HG02870 (cell line): ENCODE measurements around the gene BLOC1S1.
A peak's percentile ranks its signal among the peaks of the same experiment; 100 is the strongest.

Experiments used
- ATAC-seq: cut with Tn5 transposase; IDR thresholded peaks from one replicate; pipeline ENCODE4 v1.9.1; 2021; ENCODE audit warnings: mild to moderate bottlenecking, moderate library complexity; ENCODE audit not compliant: unreplicated experiment

BLOC1S1 gene

DNA sequence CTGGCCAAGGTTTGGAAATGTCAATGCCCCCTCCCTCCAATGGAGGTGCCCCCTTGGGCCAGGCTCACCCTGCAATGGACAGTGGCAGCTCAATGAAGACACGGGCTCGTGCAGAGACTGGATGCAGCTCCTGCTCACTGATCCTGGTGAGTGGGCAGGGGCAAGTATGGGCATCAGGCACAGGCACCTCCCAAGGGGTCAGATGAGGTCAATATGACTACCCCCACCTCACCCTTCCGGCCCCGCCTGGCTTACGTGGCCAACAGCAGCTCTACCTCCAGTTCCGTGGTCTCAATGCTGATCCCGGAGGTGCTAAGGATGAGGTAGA lies 21.7 kb upstream of the BLOC1S1 start:
- ATAC-seq, result no peak

DNA sequence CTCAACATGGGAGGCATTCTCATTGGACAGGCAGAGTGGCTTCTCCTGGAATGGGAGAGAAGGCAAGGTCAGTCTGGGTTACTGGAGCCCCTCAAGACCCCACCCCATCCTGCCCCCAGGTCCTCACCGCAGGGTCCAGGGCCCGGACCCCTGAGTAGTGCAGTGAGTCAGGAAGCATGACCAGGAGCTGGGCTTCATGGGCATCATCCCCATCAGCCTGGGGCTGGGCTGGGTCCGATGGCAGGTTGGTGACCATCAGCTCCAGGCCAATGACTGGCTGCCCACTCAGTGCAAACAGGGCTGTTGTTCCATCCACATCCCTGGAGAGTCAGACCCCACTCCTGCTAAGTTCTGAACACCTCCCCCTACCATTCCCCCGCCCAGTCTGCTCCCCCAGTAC lies 21.2 kb upstream of the BLOC1S1 start:
- ATAC-seq, result no peak

DNA sequence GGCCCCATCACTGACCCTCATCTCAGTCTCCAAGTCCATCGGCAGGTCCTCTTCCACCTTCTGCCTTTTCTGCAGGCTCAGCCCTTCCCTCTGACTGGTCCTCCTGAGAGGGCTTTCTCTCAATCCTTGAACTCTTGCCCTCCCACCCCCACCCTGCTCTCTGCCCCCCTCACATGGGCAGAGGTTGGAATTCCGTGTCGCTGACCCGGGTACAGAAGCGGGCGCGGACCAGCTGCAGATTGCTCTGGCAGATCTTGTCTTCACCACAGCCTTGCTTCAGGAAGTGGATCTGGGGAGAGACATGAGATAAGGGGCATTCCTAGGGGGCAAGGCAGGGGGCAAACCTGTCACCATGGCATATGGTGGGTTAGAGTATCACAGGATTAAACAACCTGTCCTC lies 20.5 kb upstream of the BLOC1S1 start:
- no peak for ATAC-seq

DNA sequence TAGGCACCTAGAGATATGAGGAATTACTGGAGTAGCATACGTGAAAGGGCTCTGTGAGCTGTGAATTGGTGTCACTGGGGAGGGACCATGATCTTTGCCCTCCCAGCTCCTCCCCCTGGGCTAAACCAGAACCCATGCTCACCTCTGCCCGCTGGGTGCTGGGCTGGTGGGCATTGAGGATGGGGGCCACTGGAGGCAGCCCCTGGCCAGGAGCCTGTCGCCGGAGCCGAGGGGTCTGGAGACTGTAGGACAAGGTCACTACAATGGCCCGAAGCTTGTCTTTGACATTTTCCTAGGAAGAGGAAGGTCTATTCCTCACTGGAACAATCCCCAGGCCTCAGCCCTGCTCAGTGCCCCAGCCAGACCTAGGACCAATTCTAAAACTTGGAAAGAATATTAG lies 19.7 kb upstream of the BLOC1S1 start:
- ATAC-seq, result no peak

DNA sequence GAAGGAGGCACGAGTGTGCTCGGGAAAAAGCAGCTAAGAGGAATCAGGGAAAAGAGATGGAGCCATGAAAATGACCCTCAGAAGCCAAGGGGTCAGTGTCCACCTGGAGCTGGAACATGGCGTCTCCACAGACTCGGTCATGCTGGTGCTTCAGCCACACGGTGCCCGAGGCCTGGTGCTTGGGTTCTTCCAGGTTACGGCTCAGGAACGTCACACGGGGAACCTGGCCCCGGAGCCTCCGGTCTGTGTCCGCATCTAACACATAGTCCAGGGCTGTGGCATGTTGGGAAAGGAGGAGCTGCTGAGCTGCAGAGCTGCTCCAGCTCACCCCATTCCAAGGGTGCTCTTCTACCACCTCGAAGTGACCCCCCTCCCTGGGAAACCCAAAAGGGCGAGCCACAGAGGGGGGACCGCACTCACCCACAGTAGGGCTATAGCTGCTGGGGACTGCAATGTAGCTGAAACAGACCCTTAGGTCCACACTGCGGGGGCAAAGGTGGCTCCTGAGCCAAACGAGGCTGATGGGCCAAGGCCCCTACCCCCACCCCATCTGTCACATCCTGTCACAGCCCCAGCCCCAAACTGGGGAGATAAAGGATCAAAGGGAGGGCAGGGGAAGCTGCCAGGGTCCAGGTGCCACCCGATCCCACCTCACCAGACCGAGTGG lies 18.9 kb upstream of the BLOC1S1 start:
- no peak for ATAC-seq

DNA sequence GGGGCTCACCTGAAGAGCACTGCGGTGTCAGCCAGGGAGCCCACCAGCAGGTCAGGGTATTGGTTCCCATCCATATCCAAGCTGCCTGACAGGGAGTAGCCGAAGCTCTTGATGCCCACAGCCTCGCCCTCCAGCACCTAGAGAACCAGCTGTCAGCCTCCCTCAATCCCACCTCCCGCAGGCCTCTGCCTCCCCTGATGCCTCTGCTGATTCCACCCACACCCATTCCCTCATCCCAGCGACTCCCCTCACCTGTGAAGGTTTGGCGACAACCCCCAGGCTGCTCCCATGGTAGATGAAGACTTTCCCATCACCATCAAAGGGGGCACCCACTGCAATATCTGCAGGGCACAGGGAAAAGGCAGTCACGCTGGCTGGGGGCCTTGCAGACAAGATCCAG lies 18.2 kb upstream of the BLOC1S1 start:
- no peak for ATAC-seq

DNA sequence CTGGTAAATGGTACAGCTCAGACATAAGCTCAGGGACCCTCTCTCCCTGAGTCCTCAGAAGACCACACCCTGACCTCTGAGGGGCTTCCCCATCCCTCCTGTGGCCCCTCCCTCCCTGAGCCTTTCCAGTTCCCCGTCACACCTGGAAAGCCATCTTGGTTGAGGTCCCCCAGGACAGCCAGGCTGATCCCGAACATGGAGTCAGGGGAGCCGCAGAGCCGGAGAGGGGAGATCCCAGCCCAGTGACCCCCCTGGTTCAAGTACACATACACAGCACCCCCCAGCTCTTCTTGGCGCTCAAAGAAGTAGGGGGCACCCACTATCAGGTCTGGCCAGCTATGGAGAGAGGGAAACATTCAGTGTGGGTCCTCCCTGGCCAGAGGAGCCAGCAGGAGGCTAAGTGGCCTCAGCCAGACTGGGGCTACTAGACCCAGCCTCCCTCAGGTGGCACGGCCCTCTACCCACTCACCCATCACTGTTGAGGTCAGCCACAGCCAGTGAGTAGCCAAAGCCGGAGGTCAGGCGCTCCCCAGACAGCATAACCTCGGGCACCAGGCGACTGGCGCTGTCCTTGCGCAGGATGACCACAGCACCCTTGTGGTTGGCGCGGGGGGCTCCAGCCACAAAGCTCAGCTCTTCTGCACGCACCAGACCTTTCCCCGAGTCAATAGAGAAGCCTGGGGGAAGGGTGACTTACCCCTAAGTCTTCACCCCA lies 17.4 kb upstream of the BLOC1S1 start:
- ATAC-seq, result no peak

DNA sequence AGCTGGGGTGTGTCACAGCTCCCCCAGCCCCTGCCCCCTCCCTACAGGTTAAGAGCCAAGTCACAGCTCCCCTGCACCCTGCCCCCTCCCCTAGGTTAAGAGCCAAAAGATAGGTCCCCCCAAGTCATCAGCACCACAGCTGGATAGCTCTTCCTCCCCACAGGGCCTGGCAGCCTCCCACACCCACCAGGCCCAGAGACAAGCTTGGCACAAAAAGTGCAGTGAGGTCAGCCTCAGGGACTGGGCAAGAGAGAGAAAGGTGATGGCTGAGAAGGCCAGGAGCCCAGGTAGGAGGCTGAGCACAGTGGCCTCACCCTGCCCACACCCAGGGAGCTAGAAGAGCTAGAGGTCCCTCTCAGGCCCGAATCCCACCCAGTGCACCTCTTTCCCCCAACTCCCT lies 16.9 kb upstream of the BLOC1S1 start:
- ATAC-seq, result no peak

DNA sequence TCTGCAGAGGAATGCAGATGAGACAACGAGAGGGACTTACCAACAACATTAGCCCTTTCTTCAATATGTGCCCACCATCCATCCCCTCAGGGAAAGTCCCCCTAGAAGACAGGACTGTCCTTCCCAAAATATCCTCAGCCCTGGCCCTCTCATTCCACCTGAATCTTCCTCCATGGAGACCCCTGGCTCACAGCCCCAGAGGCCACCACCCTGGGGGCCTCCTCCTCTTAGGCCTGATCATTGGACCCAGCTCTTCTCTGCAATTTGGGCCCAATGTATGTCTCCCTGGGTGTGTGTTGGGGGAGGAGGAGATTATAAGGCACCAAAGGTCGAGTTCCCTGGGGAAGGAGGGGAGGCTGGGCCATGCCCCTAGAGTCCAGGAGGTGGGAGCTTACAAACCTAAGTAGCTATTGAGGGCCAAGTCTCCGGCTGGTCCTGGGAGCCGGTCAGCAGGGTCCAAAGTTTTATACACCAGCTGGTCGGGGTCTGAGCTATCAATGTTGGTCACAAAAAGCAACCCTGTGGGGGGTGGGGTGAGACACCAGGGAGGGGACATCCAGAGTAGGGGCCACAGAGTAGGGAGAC lies 16.3 kb upstream of the BLOC1S1 start:
- ATAC-seq, result no peak

DNA sequence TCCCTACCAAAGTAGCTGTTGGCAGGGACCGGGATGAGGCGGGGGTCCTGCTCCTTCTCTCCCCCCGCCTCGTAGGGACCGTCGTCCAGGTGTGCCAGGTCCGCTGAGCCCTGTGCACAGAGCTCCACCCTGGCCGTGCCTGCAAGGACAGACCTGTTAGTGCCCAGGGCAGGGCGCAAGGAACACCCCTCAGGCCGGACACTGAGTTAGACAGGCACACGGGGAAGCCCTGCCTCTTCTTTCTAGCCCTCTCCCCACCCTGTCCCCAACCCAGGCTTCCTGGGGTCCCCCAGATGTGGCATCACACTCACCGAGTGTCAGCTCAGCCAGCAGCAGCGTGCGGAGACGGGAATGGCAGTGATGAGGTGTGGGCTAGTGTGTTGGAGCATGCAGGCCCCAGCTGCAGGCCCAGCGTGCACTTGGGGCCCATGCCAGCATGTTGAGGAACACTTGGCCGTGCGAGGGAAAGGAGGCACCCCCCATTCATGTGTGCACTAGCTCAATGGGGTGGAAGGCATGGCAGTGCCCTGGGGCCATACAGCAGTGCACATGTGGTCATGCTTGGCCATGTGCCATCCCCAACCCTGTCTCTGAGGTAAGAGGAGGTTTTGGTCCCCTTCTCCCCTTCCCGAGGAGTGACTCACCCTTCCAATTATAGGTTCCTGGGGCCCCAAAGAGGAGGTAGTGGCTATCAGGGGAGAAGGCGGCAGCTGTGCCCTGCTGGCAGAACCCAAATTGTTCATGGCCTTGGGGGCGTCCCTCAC lies 15.4 kb upstream of the BLOC1S1 start:
- no peak for ATAC-seq

DNA sequence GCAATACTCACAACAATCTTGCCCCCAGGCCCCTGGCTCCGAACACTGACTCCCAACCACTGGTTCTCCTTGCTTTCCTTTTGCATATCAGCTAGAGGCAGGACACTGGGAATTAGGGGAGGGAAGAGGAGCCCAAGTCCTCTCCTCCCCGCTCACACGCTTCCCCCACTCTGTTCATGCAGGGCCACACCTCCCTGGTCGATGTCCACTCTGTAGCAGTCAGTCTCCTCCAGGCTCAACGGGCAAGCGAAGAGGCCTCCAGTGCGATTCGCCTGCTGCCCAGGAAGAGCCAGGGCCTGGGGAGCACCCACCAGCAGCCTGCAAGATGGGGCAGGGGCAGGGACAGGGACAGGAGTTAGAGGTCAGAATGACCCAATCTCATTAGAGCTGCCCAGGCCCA lies 13.0 kb upstream of the BLOC1S1 start:
- ATAC-seq, result no peak

DNA sequence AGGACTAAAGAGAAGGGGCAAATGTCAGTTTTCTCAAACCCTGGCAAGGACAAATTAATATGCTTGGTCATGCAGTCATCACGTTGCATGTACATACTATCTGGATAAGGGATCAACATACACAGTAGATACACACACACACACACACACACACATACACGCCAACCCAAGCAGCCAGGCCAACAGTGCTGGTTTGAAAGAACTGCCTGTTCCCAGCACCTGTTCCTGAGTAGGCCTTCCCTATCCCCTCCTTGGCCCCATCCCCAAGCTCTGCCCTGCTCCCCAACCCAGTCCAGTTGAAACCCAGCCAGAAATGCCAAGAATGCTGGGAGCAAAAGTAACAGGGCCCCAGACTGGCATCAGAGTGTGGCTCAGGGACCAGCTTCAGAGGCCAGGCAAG lies 12.6 kb upstream of the BLOC1S1 start:
- ATAC-seq, result no peak

DNA sequence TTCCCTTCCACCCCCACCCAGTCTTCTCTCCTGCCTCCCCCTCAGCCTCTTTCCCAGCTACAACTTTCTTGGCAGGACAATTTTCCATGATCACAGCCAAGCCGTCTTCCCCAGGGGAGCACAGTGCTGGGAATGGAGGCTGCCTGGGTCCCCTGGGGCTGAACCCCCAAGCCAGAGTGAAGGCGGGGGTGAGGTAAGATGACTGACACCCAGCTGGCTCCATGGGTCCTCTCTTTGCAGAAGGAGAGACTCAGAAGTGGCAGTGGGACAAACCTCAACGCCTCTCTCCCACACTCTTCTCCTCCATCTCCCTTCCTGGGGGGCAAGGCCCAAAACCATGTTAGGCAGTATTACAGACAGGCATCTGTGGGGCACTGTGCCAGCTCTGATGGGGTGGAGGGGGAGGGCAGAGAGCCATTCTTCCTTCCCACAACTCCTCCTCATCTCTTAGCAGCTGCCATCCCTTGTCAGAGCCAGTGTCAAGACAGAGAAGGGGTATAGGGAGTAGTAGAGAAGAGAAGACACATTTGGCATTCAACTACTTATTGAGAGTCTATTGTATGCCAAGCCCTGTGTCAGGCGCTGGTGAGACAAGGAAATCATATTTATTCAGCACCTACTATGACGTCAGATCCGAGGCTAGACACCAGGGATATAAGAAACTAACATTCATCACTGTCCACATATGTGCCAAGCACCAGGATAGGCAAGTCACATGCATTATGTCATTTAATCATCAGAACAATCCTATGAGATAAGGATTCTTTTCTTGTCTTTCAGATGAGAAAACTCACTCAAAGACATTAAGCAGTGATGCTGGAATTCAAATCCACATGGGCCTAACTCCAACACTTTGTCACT lies 11.7 kb upstream of the BLOC1S1 start:
- ATAC-seq, result no peak

DNA sequence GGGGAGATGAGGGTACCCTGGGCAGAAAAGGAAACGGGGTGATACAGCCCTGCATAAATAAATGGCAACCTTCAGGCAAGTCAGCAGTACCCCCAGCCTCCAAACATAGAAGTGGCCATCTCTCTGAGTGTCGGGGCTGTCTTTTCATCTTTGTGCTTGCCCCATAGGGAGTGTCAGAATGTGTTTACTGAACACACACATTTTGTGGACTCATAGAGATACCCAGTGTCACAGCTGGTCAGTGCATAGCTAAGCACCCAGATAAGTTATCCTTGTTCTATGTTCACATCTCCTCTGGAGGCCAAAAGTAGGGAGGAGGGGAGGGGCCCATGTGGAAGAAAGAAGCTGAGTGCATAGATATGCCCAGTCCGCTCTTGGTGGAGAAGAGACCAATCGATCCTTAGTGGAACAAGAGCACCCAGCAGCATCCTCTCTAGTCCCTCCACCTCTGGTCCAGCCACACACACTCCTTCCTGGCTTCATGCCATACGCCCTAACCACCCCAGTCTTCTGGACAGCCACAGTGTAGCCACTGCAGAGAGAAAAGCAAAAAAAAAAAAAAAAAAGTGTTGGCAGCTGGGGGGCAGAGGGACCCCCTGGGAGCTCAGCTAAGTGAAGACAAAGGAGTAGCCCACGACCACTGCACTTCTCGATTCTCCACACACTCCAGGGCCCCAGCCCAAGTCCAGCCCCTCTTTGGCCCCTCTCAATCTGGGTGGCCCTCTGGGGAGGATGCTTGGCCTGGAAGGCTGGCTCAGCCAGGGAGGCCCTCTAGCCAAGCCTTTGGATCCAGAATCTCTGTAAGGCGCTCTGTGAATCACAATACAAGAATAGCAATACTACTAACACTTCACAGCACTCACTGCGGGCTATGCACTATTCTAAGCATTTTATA lies 10.8 kb upstream of the BLOC1S1 start:
- ATAC-seq, result no peak

DNA sequence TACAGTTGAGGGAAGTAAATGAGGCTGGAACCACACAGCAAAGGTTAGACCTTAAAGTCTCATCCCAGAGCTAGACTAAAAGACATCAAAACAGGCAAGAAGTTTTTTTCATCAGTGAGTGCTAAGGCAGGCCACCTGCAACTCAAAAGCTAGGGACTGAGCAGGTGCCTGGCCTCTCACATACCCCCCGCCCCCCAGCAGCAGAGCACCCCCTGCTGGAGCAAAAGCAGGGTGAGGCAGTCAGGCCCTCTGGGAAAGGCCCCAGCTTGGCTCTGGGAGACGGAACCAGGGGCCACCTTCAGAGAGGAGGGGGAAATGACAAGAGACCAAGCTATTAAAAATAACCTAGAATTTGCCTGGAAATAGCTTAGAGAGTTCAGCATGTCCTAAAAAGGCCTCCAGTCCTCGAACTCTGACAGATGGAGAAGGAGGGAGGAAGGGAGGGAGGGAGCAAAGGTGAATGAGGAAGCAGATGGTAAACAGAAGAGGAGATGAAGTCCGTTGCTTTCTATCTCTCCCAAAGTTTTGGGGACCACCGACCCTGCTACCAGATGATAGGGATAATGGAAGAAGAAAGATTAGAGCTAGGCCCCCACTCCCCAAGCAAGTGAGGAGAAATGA lies 10.0 kb upstream of the BLOC1S1 start:
- ATAC-seq, result no peak

DNA sequence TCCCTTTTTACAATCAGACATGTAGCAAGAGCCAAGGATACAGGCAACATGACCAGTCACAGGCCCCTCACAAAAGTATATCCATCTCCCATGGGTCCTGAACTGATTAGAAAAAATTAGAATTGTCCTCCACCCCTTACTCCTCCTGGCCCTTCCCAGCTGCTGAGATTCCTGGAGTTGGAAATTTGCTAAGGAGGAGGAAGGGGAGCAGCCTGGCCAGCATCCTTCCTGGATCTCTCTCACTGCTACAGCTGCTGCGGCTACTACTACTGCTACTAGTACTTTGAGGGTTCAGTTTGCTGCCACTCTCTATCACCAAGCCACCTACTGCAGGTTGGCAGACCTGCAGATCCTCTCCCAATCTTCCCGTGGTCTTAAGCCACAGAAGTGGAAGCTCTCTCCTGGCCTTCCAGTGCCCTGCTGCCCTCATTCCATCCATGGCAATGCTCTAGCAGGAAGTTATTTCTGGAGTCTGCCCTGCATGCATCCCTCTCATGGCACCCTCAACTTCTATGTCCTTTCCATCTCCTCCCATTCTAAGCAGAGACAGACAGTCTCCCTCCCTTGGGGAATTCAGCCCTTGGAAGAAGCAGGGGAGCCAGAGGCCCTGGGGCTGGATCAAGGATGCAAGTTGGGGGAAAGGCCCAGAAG lies 9.2 kb upstream of the BLOC1S1 start:
- ATAC-seq, result no peak

DNA sequence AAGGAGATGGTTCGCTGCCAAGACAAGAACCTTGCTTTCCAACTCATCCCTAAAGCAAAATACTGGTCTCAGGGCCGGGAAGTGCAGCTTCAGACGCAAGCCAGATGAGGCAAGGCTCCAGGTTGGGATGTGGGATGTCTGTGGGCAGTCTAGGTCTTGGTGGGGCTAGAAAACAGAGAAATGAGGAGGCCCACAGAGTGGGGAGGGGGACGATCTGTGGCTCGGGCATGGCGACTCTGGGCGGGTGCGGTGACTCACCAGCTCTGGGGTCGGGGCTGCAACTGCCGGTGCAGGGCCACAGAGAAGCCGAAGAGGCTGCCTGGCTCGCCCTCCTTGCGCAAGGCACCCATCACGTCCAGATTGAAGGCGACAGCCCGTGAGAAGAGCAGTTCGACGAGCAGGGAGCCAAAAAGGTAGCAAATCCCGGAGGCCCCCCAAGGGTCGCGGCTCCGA lies 8.6 kb upstream of the BLOC1S1 start:
- no peak for ATAC-seq

DNA sequence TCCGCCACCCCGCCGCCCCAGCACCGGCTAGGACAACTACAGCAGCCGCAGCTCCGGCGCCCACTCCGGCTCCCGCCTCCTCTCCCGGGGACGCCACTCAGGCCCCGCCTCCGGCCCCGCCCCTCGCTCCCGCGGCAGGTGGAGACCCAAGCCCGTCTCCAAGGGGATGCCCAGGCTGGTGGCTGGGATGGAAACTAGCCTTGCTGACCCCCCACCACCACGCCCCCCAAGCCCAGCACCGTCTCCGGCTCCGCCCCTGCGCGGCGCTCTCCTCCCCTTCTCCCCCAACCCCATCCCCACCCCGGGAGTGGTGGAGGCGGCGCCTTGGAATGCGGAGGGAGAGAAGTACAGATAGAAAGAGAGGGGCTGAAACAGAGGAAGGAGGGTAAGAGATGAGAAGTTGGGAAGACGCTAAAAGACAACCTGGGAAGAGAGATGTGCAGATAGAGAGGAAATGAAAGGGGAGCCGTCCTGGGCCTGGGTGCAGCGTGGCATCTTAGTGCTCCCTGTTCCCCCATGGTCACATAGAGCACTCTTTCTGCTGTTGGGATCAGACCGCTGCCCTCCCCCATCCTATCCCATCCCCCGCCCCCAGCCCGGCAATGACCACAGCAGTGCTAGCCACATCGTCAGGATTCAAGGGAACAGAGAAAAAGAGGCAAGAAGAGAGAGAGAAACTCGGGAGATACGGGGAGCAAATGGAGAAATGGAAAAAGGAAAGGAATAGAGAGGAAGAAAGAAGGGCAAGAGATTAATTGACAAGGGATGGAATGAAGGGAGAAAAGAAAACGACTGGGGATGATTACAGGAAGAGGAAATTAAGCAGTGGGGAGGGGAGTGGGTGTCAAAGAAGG lies 7.8 kb upstream of the BLOC1S1 start, which contains the start of gene ITGA7:
Gene ITGA7 (minus strand): TSS at position 64 of the 854 bp plus-strand sequence. CDS start 222 bp downstream, outside the sequence.
- peak; percentile 58 for ATAC-seq
